OCI-LY7 (cell line): ENCODE data around the gene ZNF518A. TPM values are rescaled to one million over a fixed set of nuclear protein-coding genes. Genes with fewer than 3 reads are reported as not detected.
A peak's percentile ranks its signal among the peaks of the same experiment; 100 is the strongest.

Experiments
- BruUV-seq: library from RNA; stranded (reverse); fragments of 400-500 nt; replicated peaks from 2 replicates; lab custom pipeline; 2021; lab: Mats Ljungman, UMichigan
- CTCF ChIA-PET: fragments of 300-600 bp; sonication (Branson Sonifier 250); formaldehyde crosslinking; loops from one replicate; lab custom pipeline; 2022; ENCODE audit warnings: antibody characterized with exemption; ENCODE audit not compliant: unreplicated experiment; lab: Charles Lee
- POLR2A ChIA-PET: fragments of 300-600 bp; sonication (Branson Sonifier 250); formaldehyde crosslinking; loops from one replicate; lab custom pipeline; 2022; ENCODE audit warnings: antibody characterized with exemption; lab: Charles Lee
- DNase-seq: peaks from one replicate; pipeline ENCODE4 v3.0.0-alpha.2; 2015; ENCODE audit warnings: low spot score
- H2AFZ ChIP-seq: fragments of 200-600 bp; sonication (generic), shearing (Covaris generic); 2 replicates; pipeline ENCODE4 v1.6.1; 2014; ENCODE audit warnings: mild to moderate bottlenecking, antibody characterized with exemption, low read length, moderate library complexity
- H3K27ac ChIP-seq: fragments of 200-600 bp; sonication (generic); 2 replicates; pipeline ENCODE4 v1.5.1; 2014; ENCODE audit warnings: mixed run types, low read depth, mild to moderate bottlenecking, moderate library complexity, low read length, inconsistent platforms; ENCODE audit not compliant: poor library complexity, severe bottlenecking
- H3K36me3 ChIP-seq: fragments of 200-600 bp; sonication (generic); 2 replicates; pipeline ENCODE4 v1.6.1; 2014; ENCODE audit warnings: mild to moderate bottlenecking, antibody characterized with exemption, low read length, moderate library complexity, mixed read lengths; ENCODE audit not compliant: insufficient read depth
- H3K4me1 ChIP-seq: fragments of 200-600 bp; sonication (generic); 2 replicates; pipeline ENCODE4 v1.5.1; 2014; ENCODE audit warnings: mild to moderate bottlenecking, low read length; ENCODE audit not compliant: insufficient read depth, poor library complexity, severe bottlenecking
- H3K4me2 ChIP-seq: fragments of 200-600 bp; sonication (generic); 2 replicates; pipeline ENCODE4 v1.6.1; 2014; ENCODE audit warnings: mild to moderate bottlenecking, low read length
- H3K4me3 ChIP-seq: fragments of 200-600 bp; sonication (generic); 2 replicates; pipeline ENCODE4 v1.5.1; 2014; ENCODE audit warnings: mild to moderate bottlenecking, low read depth, low read length; ENCODE audit not compliant: poor library complexity, severe bottlenecking
- H3K79me2 ChIP-seq: fragments of 200-600 bp; sonication (generic); 2 replicates; pipeline ENCODE4 v1.6.1; 2016; ENCODE audit warnings: low read depth, mild to moderate bottlenecking, low read length, moderate library complexity, mixed read lengths; ENCODE audit not compliant: insufficient read depth
- H3K9me2 ChIP-seq: fragments of 200-600 bp; sonication (generic); 2 replicates; pipeline ENCODE4 v1.6.1; 2016; ENCODE audit warnings: mild to moderate bottlenecking, low read length, mixed read lengths; ENCODE audit not compliant: insufficient read depth
- H3K9me3 ChIP-seq: fragments of 200-600 bp; sonication (generic); 2 replicates; pipeline ENCODE4 v1.6.1; 2014; ENCODE audit warnings: mild to moderate bottlenecking, mixed run types, low read length, mixed read lengths
- H4K20me1 ChIP-seq: fragments of 200-600 bp; sonication (generic); 2 replicates; pipeline ENCODE4 v1.6.1; 2014; ENCODE audit warnings: mild to moderate bottlenecking, antibody characterized with exemption, low read length, moderate library complexity, mixed read lengths; ENCODE audit not compliant: insufficient read depth
- EZH2phosphoT487 ChIP-seq: fragments of 200-600 bp; sonication (generic); IDR thresholded peaks from 2 replicates; pipeline ENCODE4 v1.6.1; 2018; ENCODE audit warnings: low read depth, borderline replicate concordance, mild to moderate bottlenecking, mixed run types, antibody characterized with exemption, low read length, moderate library complexity, mixed read lengths
- intact Hi-C: fragments of 100-400 bp; cut with micrococcal nuclease; formaldehyde crosslinking; loops from one replicate; pipeline ENCODE4 v1.10.0; 2022; ENCODE audit not compliant: unreplicated experiment
- total RNA-seq, 2 experiments: library from RNA; depleted of rRNA in 1 of 2; stranded (reverse); fragments of >200 nt in 1 of 2; shearing (Covaris generic) in 1 of 2; gene quantifications; 2 replicates each; pipeline ENCODE4 v1.2.3, GENCODE V29; 2014 to 2022
- TF ChIP-seq, protein P1 (sequence below): fragments of 200-600 bp; sonication (generic); conservative IDR thresholded peaks from 2 replicates; pipeline ENCODE4 v1.5.1; 2014; ENCODE audit warnings: mild to moderate bottlenecking, antibody characterized with exemption, low read length, moderate library complexity, mixed read lengths

ZNF518A gene
- total RNA-seq, 2 experiments from 2014 or later, result 19.4 to 19.7 TPM

DNA sequence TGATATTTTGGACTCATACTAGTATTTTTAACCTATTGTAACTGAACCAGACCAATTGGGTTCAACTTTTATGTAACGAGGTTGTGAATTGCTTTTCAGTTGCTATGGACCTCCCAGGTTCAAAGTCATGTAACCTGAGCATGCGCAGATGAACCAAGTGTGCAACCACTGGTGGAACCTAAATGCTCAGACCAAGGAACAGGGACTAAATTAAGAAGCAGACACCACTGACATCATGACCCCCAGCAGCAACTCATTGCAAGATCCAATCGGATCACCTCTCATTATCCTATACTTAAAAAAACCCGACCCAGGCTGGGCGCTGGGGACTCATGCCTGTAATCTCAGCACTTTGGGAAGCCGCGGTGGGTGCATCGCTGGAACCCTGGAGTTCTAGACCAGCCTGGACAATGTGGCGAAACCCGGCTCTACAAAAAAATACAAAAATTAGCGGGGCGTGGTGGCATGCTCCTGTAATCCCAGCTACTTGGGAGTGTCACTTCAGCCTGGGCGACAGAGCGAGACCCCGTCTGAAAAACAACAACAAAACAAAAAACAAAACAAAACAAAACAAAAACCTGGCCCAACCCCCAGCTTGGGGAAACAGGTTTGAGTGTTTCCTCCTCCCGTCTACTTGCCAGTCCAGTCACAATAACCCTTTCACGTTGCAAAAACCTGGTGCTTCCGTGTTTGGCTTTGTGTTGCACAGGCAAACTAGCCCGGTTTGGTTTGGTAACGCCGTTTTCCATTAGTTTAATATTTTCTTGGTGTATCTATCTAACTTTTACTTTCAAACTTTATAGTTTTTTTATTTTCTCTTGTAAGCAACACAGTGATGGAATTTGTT, 11.3 kb upstream of the ZNF518A start:
- no TSS peak for BruUV-seq
- H4K20me1 ChIP-seq, result no peaks in the 10 kb centered on the region
- CTCF ChIA-PET, result no interaction called here

DNA sequence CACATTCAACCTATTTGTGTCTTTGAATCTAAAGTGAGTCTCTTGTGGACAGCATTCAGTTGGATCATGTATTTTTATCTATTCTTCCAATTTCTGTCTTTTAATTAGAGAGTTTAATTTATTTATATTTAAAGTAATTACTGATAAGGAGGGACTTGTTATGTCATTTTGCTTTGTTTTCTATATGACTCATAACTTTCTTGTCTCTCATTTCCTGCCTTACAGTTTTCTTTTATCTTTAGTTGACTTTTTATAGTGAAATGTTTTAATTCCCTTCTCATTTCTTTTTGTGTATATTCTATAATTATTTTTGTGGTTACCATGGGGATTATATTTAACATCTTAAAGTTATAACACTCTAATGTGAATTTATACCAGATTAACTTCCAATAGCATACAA, 7.3 kb upstream of the ZNF518A start:
- Histone ChIP-seq H2AFZ (no peak overlapping the region), H3K27ac (no peak overlapping the region), H3K9me3 (no peaks in the 10 kb centered on the region), H3K4me2 (no peak overlapping the region), H3K4me1 (peaks cover 13% of the 10 kb centered on the region), H3K4me3 (no peak overlapping the region), H3K36me3 (no peaks in the 10 kb centered on the region), H4K20me1 (no peaks in the 10 kb centered on the region), H3K79me2 (no peaks in the 10 kb centered on the region), H3K9me2 (no peaks in the 10 kb centered on the region)
- no peak for DNase-seq
- intact Hi-C loops, result no loop called here
- BruUV-seq, result no TSS peak
- POLR2A ChIA-PET, result interaction anchor here (1.2 to 1.7 kb wide), 2 partner anchors 8 to 10 kb away, joined by 3 to 6 read pairs; no protein-coding TSS in a partner anchor
- TF ChIP-seq, protein P1, sequence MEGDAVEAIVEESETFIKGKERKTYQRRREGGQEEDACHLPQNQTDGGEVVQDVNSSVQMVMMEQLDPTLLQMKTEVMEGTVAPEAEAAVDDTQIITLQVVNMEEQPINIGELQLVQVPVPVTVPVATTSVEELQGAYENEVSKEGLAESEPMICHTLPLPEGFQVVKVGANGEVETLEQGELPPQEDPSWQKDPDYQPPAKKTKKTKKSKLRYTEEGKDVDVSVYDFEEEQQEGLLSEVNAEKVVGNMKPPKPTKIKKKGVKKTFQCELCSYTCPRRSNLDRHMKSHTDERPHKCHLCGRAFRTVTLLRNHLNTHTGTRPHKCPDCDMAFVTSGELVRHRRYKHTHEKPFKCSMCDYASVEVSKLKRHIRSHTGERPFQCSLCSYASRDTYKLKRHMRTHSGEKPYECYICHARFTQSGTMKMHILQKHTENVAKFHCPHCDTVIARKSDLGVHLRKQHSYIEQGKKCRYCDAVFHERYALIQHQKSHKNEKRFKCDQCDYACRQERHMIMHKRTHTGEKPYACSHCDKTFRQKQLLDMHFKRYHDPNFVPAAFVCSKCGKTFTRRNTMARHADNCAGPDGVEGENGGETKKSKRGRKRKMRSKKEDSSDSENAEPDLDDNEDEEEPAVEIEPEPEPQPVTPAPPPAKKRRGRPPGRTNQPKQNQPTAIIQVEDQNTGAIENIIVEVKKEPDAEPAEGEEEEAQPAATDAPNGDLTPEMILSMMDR, result no peak
- no peak for TF ChIP-seq EZH2phosphoT487
- CTCF ChIA-PET, result no interaction called here

More for the DNA sequence above, 11.3 kb upstream of the ZNF518A start:
- TF ChIP-seq, protein P1, result no peak
- no peak for TF ChIP-seq EZH2phosphoT487
- no peaks in the 10 kb centered on the region for H3K4me1 ChIP-seq
- no peaks in the 10 kb centered on the region for H3K9me3 ChIP-seq
- H3K4me3 ChIP-seq, result no peak overlapping the region
- no peak overlapping the region for H3K27ac ChIP-seq
- H2AFZ ChIP-seq, result peak overlapping the region; percentile 15; the same call in 1 of the 2 replicates
- H3K9me2 ChIP-seq, result no peaks in the 10 kb centered on the region
- no peaks in the 10 kb centered on the region for H3K79me2 ChIP-seq
- no peak for DNase-seq
- no peak overlapping the region for H3K4me2 ChIP-seq
- H3K36me3 ChIP-seq, result no peaks in the 10 kb centered on the region
- intact Hi-C loops, result no loop called here
- POLR2A ChIA-PET, result interaction anchor here (0.7 to 1.5 kb wide), 6 partner anchors 11 to 1139 kb away, joined by 3 to 6 read pairs (median 4); no protein-coding TSS in a partner anchor
